ENCODE data around the gene ITSN1. TPM values are rescaled to one million over a fixed set of nuclear protein-coding genes. Genes with fewer than 3 reads are reported as not detected.

ITSN1 gene
- polyA plus RNA-seq, 12 donors, result 29.8 to 65.1 (median 37.2) TPM; not detected in 1

DNA sequence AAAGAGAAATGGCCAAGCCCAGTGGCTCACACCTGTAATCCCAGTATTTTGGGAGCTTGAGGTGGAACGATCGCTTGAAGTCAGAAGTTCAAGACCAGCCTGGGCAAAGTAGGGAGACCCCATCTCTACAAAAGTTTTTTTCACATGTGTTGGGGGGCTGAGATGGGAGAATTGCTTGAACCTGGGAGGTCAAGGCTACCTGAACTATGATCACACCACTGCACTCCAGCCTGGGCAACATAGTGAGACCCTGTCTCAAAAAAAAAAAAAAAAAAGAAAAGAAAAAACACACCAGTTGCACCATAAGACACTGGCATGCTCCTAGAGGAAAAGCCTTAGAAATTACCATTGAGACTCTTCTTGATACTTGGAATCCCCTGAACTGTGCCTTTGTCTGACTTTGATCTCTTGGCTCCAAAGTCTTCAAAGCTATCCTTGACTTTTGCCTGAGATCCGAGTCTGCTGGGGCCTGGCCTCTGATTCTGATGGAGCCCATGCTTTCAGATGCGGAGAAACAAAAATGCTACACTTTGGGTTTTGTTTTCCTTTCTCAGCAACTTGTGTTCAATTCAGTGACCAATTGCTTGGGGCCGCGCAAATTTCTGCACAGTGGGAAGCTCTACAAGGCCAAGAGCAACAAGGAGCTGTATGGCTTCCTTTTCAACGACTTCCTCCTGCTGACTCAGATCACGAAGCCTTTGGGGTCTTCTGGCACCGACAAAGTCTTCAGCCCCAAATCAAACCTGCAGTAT, 239.6 kb downstream of the ITSN1 start:
- no peak for DNase-seq

DNA sequence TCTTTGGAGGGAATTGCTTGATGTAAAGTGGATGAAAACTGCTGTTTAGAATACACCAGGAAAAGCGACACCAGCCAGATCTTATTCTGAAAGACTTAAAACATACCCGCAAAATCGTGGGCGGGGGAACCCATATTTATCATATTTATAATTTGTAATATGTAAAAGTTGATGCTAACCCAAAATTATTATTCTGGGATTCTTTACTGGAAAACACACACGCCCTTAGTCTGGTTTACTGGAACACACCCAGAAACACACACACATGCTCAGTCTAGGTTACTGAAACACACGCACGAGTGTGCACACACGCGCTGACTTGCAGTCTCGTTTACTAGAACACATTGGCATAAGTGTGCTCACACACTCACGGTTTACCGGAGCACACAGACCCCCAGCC, 240.8 kb downstream of the ITSN1 start:
- no peak for DNase-seq

DNA sequence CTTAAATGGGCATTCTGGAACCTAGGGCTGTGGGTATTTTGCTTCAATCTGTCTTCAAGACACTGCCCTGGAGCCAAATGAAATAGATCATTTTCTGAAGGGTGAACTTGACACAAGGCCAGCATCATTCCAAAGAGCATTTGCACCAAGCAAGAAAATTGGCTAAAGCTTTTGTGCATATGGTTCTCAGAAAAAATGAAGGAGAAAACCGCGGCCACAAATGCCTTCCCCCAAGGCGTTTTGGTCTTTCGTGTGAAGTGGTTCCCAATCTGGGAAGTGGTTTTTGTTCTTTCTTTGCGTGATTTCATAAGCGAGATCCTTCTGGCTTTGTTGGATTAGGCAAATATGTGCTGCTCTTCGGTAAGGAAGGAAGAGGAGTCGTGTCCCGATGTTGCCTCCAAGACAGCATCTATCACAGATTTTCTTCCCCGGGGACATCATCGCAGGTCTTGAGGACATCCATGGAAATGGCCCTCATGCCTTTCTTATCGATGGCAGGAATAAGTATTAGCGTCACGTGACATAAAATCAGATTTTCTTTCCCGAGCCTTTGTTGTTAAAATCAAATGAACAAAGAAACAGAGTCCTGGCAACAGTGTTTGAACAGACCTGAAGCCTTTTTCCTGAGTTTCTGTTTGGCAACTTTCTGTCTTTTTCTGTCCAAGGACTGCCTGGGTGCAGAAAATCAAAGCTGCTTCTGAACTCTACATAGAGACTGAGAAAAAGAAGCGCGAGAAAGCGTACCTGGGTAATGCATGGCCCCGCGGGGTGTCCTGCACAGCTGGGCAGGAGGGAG, 242.3 kb downstream of the ITSN1 start:
- DNase-seq, result no peak

DNA sequence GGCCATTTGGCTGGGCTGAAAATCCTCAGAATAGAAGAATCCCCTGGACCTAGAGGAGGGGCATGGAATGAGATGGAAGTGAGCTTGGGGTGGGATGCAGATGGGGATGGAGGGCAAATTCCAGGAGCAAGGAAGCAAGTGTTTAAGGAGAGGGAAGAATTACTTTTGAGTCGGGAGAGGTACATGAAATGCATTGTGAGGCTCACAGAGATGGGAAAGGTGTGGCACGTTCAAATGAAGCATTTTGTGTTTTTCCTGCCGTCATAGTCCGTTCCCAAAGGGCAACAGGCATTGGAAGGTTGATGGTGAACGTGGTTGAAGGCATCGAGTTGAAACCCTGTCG, 242.8 kb downstream of the ITSN1 start:
- DNase-seq, result no peak

DNA sequence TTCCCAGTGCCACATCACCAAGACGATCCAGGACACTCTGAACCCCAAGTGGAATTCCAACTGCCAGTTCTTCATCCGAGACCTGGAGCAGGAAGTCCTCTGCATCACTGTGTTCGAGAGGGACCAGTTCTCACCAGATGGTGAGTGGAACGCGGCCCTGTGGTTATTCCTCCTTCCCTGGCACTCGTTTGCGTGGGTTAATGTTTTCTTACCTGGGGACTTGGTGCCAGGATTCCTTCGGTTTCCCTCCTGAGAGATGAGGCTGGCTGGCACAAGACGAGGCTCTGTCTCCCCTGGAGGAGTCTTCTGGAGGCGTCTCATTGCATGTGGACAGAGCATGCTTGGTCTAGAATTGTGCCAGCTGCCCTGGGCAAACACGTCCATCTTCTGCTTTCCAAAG, 244.0 kb downstream of the ITSN1 start:
- no peak for DNase-seq

DNA sequence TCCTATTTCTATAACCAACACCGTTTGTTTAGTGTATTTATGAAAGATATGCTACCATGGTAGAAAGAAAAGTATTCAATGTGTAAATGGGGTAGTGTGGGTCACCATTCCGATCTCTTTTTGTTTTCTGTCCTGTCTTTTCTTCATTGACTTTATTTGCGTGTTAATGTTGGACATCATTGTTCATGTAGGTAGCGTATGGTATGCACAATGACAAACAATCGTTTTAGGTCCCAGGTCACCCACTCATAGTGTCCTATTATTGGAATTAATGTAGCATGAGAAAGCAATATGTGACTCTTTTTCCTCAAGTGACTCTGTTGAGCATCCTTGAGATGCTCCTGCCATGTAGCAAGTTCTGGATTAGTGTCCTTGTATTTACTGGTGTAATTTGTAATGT, 247.9 kb downstream of the ITSN1 start:
- DNase-seq, result no peak

DNA sequence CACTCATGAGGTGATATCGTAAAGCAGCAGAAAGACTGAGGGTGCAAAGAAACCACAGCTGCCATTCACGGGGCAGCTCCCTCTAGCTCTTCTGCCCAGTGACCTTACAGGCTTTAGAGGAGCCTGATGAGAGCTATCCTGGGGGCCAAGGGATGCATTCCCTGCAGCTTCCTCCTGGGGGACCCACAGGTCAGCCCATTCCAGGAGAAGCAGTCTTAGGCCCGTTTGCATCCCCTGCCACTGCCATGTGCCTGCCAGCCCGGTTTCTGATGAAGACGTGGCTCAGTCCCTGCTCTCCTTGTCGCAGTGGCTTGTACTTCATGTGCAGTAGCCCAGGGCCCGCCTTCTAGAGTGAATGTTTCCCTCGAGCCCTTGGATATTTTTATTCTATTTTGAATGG, 250.6 kb downstream of the ITSN1 start:
- no peak for DNase-seq

DNA sequence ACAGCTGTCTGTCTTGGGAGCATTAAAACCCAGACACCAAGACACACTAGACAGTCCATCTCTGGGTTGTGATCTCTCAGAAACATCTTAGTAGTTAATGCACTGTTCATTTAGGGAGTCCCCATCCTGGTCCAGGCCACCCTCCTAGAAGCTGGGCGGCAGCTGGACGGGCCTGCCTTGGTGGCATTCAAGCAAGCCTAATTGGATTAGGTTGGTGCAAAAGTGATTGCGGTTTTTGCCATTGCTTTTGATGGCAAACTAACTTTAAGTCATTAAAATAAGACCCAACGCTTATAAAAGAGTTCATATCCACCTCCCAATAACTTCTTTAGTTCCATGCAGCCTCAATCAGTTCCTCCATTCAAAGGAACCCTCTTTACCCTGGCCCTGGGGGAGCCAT, 251.6 kb downstream of the ITSN1 start:
- no peak for DNase-seq

DNA sequence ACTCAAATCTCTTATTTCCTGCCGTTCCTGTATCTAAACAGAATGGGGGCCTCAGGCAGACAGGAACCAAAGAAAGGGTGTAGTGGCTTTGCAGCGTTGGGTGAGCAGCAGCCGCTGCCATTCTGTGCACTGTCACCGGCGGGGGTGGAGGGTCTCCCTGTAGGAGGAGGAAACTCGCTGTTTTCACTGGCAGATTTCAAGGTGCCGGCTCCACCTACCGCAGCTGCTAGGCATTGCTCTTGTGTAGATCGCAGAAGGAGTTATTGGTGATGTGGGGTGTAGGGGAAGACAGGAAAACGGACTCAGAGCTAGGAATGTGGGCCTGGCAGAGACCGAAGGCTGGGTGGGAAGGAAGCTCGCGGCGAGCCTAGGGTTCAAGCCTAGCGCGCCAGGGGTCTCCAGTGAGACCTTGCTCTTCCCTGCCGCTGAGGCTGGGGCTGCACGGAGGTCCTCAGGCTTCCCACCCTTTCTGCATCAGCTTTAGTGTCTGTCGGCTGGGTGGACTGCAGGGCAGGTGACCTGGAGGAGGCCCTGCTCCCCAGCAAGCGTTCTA, 252.5 kb downstream of the ITSN1 start:
- DNase-seq, result peak; percentile 87

DNA sequence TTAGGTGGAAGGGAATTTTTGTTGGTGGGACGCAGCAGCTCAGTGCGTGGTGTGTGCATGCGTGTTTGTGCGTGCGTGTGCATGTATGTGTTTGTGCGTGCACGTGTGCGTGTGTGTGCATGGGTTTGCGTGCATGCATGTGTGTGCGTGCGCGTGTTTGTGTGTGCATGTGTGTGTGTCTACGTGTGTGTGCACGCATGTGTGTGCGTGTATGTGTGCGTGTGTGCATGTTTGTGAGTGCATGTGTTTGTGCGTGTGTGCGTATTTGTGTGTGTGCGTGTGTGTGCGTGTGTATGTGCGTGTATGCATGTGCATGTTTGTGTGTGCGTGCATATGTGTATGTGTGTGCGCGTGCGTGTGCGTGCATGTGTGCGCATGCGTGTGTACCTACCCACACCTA, 253.1 kb downstream of the ITSN1 start:
- no peak for DNase-seq

DNA sequence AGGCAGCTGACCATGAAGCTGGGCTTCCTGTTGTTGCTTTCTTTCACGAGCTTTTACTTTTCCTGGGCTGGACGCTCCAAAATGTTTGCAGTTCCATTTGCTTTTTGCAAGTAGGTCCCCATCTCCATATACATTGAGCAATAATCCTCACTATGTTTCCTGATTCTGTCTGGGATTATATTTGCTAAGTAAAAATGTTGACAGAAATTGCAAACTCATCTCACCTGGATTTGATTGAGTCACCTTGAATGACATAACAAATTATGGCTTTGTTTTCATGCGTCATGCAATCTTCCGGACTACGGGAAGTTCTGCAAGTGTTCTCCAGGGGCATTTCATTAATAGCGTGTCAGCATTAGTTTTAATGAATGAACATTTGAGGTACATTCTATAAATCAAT, 254.4 kb downstream of the ITSN1 start:
- DNase-seq, result no peak

DNA sequence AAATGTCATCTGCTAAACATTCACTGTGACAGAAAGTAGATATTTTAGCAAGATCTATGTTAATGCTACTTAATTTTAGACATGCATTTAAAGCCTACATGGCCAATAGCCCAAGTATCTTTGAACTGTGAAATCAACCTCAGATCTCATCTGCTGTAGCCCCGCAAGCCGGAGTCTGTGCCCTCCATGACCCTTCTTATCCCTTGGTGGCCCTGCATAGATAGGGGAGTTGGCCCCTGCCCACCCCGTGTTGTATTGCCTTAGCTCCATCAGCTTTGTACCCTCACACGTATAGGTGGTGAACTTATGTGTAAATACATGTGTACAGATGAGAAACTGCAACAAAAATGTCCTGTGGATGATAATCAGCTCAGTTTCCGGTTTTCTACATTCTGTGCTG, 254.8 kb downstream of the ITSN1 start:
- DNase-seq, result no peak

DNA sequence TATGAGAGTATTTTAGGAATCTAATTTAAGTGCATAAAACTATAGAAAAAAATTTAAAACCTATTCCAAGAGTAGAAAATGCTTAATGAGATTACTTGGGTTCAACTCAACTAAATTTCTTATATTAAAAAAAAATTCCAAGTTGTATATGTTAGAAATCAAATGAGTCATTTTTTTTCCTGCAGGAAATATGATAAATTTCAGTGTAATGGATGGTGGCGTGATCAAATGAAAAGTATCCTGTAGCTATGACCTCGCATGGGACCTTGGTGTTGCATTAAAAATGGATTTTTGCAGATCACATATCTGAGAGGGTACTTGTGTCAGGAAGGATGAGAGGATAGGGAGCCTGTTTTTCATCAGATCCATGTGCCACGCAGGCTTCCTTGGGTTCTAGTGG, 255.4 kb downstream of the ITSN1 start:
- DNase-seq, result no peak

DNA sequence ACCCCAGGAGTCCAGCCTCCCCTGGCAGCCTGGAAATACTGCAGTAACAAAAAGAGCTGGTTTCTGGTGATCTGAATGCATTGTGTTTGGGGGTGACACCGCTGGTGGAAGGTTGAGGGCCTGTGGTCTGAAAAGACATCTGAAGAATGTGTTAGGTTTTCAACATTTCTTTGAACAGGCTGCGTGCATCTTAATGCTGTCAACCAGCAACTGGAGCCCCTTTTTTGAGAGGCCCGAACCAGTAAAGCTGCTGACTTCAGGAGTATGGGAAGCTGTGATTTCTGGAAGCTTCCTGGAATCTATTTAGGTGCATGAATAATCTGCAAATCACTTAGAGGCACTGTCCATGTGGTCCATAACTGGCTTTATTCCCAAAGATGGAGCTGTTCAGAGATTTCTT, 256.3 kb downstream of the ITSN1 start:
- no peak for DNase-seq

DNA sequence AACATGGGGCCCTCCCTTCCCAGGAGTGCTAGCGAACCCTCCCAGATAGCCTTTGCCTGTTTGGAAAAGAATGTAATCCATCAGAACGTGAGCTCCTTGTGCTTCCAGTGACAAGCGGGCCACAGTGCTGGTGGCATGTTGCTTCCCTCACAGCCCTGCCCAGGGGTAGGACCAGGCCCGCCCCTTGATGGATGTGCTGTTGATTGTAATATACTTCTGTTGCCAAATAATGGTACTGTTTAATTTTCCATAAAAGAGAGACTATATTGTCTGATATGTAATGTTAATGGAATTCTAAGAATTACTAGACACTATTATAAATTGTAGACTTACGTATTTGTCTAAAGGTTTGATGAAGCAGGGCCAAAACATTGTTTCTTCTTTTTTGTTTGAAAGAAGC, 256.9 kb downstream of the ITSN1 start:
- no peak for DNase-seq

DNA sequence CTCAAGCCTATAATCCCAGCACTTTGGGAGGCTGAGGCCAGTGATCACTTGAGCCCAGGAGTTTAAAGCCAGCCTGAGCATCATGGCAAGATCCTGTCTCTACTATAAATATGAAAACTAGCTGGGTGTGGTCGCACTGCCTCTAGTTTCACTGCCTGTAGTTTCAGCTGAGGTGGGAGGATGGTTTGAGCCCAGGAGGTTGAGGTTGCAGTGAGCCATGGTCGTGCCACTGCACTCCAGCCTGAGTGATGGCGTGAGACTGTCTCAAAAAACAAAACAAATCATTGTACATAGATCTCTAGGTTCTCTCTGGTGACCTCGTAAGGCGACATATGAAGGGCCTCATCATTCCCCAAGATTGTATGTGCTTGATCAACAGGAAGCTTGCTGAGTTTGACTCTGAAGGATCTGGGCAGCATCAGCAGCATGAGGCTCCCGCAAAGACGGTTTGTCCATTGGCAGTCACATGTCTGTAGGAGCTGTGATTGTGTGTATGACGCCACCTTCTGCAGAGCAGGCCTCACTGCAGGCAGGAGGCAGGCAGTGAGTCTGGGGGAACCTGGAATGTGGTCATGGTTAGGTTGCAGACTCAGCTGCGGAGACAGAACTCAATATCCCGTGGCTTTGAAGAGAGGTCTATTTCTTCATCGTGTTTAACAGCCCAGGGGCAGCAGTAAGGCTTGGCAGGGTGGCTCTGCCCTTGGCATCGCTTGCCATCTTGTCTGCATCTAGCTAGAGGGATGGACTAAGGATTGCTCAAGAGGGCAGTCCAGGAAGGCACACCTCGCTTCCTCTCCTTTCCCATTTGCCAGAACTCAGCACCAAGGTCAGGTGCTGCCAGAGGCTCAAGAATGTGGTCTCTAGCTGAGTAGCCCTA, 259.3 kb downstream of the ITSN1 start:
- DNase-seq, result no peak

DNA sequence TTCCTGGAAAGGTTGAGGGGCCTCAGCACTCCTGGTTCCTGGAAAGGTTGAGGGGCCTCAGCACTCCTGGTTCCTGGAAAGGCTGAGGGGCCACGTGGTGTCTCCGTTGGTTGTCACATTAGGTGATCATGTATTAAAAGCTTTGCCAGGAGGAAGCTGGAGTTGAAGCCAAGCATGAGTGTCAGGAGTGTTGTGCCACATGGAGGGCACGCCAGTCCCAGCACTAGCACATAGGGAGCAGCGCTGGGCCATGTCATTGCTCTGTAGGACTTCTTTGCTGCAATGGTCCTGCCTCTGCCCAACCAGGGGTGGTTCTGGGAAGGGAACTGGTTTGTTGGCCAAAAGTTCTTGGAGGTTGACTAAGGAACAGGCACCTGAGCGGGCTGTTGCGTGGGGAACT, 260.0 kb downstream of the ITSN1 start:
- DNase-seq, result no peak

DNA sequence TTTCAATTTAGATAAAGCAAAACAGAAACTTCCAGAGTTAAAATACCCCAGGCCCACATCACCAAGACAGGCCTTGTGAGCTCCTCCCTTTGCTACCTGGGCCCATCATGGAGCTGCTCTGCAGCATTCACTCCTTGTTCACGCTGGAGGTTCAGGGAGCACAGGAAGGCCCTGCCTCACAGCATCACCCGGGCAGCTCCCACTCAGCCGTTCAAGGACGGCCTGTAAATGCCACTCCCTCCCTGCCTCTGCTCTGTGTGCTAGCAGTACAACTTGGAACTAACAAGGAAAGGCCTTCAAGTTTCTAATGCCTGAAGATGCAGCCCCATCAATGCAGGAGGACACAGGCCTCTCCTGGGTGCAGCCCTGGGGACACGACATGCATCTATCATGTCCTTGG, 261.7 kb downstream of the ITSN1 start:
- no peak for DNase-seq

DNA sequence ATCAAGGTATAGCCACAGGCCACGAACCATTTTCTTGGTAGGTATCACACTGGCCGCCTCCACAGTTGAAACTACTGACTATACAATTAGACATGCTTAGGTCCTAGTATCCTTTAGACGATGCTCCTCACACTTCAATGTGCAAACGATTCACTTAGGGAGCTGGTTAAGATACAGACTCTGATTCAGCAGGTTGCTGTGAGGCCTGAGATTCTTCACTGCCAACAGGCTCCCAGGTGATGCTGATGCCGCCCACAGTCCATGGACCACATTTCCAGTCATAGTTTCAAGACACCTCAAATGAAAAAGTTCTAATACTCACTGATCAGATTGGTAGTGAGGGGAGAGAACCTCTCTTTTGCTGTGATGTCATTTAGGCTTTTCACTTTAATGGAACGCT, 266.5 kb downstream of the ITSN1 start:
- DNase-seq, result no peak

DNA sequence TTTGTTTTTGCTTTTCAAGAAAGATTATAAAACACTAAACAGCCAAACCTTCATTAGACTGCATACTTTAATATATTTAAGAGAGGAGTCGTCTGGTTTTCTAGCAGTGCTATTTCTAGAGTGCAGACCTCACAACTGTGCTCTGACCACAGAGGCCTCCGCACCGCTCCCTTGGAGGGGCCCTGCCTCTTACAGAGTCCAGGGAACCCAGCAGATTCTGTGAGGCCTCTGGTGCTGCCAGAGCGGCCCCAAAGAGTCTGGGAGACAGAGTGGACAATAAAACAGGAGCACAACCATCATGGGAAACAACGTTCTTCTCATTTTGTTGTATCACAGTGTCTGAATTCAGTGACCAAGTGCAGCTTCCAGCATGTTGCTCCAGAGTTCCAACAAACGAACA, 267.5 kb downstream of the ITSN1 start:
- no peak for DNase-seq

DNA sequence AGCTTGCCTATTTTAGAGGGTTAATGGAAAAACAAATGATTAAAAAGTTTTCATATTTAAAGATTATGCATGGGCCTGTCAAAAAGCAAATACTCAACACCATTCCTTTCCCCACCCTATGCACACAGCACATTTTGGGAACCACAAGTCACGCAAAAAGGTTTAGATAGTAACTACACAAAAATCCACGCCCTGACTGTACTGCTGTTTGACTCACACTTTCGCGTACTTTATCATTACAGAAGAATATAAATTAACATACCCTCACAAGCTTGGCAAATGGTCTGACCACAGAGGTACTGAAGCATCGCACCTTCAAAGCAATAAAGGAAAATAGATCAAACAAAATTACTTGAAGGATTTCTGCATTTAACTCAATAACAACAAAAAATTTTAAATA, 271.9 kb downstream of the ITSN1 start:
- DNase-seq, result no peak
